GM12875 (cell line): ENCODE data around the gene KIDINS220.

Experiments used
- H3K4me3 ChIP-seq: one replicate; pipeline ENCODE4 v1.5.1; 2011; ENCODE audit warnings: low read depth, low read length, control low read depth
- TF ChIP-seq, protein P1 (sequence below): IDR thresholded peaks from 2 replicates; pipeline ENCODE4 v1.5.1; 2011; ENCODE audit warnings: low read depth, mild to moderate bottlenecking, control low read depth, inconsistent platforms, low read length, moderate library complexity, borderline replicate concordance; ENCODE audit not compliant: insufficient read depth

The KIDINS220 gene

DNA sequence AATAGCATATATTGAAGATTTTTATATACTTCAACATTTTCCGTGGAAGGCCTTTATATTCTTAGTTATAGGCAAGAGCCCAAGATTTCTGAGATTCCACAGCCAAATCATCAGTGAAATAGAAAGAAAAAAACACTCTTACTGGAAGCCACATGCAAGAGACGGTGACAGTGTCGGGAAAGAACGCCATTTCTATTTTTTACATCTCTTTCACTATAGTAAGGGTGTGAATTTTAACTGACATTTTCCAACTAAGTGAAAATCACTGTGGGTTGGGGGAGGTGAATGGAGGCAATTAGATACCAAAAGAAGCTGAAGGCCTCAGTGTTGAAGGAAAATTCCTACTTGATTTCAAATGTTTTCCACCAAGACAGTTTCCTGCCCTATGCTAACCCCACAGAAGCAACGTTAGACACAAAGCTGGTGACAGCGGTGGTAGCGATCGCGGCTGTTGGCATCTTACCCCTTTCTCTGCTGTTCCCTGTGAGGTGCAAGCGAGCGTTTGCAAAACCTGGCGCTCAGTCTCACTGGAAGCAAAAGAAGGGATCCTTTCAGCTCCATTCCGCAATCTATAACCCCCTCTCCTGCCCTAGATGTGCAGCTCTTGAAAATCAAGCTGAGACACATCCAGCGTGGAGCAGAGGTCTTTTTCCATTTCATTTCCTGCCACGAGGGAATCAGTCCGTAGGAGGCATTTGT, 135.6 kb downstream of the KIDINS220 start:
- TF ChIP-seq, protein P1, sequence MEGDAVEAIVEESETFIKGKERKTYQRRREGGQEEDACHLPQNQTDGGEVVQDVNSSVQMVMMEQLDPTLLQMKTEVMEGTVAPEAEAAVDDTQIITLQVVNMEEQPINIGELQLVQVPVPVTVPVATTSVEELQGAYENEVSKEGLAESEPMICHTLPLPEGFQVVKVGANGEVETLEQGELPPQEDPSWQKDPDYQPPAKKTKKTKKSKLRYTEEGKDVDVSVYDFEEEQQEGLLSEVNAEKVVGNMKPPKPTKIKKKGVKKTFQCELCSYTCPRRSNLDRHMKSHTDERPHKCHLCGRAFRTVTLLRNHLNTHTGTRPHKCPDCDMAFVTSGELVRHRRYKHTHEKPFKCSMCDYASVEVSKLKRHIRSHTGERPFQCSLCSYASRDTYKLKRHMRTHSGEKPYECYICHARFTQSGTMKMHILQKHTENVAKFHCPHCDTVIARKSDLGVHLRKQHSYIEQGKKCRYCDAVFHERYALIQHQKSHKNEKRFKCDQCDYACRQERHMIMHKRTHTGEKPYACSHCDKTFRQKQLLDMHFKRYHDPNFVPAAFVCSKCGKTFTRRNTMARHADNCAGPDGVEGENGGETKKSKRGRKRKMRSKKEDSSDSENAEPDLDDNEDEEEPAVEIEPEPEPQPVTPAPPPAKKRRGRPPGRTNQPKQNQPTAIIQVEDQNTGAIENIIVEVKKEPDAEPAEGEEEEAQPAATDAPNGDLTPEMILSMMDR = no peak
- no peak overlapping the region for H3K4me3 ChIP-seq

- no peak overlapping the region for H3K4me3 ChIP-seq
- TF ChIP-seq, protein P1 = no peak
Measured at GRCh38 chr2:8699839-8700238, 137.6 kb downstream of the KIDINS220 start.

- TF ChIP-seq, protein P1 = no peak
- no peak overlapping the region for H3K4me3 ChIP-seq
Measured at GRCh38 chr2:8697190-8697589, 140.2 kb downstream of the KIDINS220 start.

GRCh38 chr2:8694737-8695136, 142.7 kb downstream of the KIDINS220 start:
- H3K4me3 ChIP-seq = no peak overlapping the region
- TF ChIP-seq, protein P1 = no peak

DNA sequence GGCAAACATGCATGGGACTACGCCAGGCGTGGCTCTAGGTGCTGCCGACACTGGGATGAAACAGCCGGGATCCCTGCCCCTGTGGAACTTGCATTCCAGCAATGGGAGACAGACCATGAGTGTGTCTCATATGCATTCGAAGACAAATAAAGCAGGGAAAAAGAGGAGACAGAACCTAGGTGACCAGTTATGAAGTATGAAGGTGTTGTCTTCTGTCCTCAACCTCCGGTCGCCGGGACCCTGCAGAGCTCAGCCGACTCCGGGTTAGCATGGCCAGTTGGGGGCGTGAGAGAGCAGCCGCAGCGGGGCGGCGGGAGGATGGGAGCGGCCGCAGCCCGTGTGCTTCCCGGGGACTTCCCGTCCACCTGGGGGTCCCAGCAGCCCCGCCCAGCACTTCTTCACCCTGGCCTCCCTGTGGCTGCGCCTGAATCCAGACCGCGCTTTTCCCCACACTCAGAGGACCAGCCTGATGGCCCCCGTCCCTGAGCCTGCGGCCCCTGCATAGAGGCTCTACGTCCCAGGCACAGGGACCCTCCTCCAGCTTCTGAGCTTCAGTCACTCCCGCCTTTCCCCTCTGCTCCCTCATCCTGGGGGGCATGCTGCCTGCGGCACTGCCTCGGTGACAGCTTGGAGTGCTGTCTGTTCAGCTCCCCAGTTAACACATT, 144.1 kb downstream of the KIDINS220 start:
- no peak overlapping the region for H3K4me3 ChIP-seq

DNA sequence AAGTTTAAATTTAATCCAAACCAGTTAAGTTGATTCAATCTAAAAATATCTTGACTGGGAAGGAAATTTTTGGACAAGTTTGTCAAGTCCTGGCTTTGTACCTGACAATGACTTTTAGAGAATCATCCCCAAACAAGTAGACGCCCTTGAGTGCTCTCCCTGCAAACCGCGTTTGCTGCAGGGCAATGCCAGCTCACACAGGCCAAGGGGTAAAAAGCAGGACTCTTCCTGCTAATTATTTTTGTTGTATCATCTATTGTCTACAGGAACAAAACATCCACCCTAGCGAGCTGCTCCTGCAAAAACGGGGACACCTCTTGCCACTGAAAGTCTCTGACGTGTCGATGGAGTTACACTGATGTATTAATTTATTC, 144.6 kb downstream of the KIDINS220 start:
- H3K4me3 ChIP-seq = no peak overlapping the region
- TF ChIP-seq, protein P1 = no peak

More for the DNA sequence above, 144.1 kb downstream of the KIDINS220 start:
- TF ChIP-seq, protein P1 = peak; percentile 81

GRCh38 chr2:8691859-8692437, 145.5 kb downstream of the KIDINS220 start:
- H3K4me3 ChIP-seq = no peak overlapping the region
- TF ChIP-seq, protein P1 = no peak
